IPS-NIHi7 (cell line): ENCODE data around the gene MET.

ENCODE experiments used
- DNase-seq: peaks from one replicate; pipeline ENCODE4 v3.0.0; 2012; ENCODE audit warnings: mixed read lengths; ENCODE audit errors: extremely low spot score

The MET gene

GRCh38 chr7:116665332-116665996, 6.5 kb upstream of the MET start:
- no peak for DNase-seq

- no peak for DNase-seq
These were observed 2.2 kb upstream of the MET start for GRCh38 chr7:116669769-116670168.

- no peak for DNase-seq
These were observed 1.5 kb upstream of the MET start for GRCh38 chr7:116670409-116671015.

- DNase-seq, result no peak
These were observed 885 bp upstream of the MET start for GRCh38 chr7:116671111-116671510.

- peak; percentile 52 for DNase-seq
These were observed 830 bp downstream of the MET start for GRCh38 chr7:116672596-116673456.

- DNase-seq, result no peak
These were observed 1.5 kb downstream of the MET start for GRCh38 chr7:116673457-116673865.

GRCh38 chr7:116674508-116675173, 2.6 kb downstream of the MET start:
- DNase-seq, result no peak

- DNase-seq, result no peak
These were observed 3.9 kb downstream of the MET start for GRCh38 chr7:116675812-116676355.

GRCh38 chr7:116678780-116679179, 6.8 kb downstream of the MET start:
- no peak for DNase-seq

GRCh38 chr7:116679500-116679899, 7.5 kb downstream of the MET start:
- DNase-seq, result no peak

GRCh38 chr7:116683786-116684185, 11.8 kb downstream of the MET start:
- no peak for DNase-seq

- no peak for DNase-seq
These were observed 14.0 kb downstream of the MET start for GRCh38 chr7:116686033-116686432.

- no peak for DNase-seq
These were observed 14.9 kb downstream of the MET start for GRCh38 chr7:116686812-116687419.

- no peak for DNase-seq
These were observed 15.8 kb downstream of the MET start for GRCh38 chr7:116687801-116688201.

- no peak for DNase-seq
These were observed 17.8 kb downstream of the MET start for GRCh38 chr7:116689790-116690259.

GRCh38 chr7:116691664-116692063, 19.7 kb downstream of the MET start:
- no peak for DNase-seq

GRCh38 chr7:116692401-116693308, 20.7 kb downstream of the MET start:
- no peak for DNase-seq

- DNase-seq, result no peak
These were observed 24.7 kb downstream of the MET start for GRCh38 chr7:116696707-116697106.

GRCh38 chr7:116697152-116697551, 25.2 kb downstream of the MET start:
- DNase-seq, result no peak

- DNase-seq, result no peak
These were observed 25.8 kb downstream of the MET start for GRCh38 chr7:116697761-116698160.
